CD4-positive, alpha-beta T cell (primary cell): ENCODE measurements around the gene FCGBP. TPM values are rescaled to one million over a fixed set of nuclear protein-coding genes. Genes with fewer than 3 reads are reported as not detected.

Experiments
- ATAC-seq: fragments of 200-7000 bp; cut with Tn5 transposase; one replicate; pipeline ENCODE4 v1.10.0; 2022; ENCODE audit warnings: mild to moderate bottlenecking; ENCODE audit not compliant: poor library complexity
- CTCF ChIA-PET: fragments of 350-600 bp; sonication (Branson Sonifier 250); formaldehyde crosslinking; loops from one replicate; lab custom pipeline; 2021; ENCODE audit warnings: antibody characterized with exemption, inconsistent platforms; lab: Charles Lee
- POLR2A ChIA-PET: fragments of 350-600 bp; sonication (Branson Sonifier 250); formaldehyde crosslinking; loops from one replicate; lab custom pipeline; 2021; ENCODE audit warnings: antibody characterized with exemption, inconsistent platforms; lab: Charles Lee
- DNase-seq, 14 experiments: peaks; one replicate each; pipeline ENCODE4 v3.0.0-alpha.2; 2013 to 2020; ENCODE audit warnings: mixed read lengths in 2 of 14
- H3K27ac ChIP-seq, 2 donors: one replicate each; pipeline versions ENCODE4 v1.5.1 to v1.7.0; 2013; ENCODE audit warnings: low read length in 2 of 2, low read depth in 1 of 2, mild to moderate bottlenecking in 1 of 2
- H3K27me3 ChIP-seq, 2 experiments: 1 replicate in 1 of 2; 2 replicates in 1 of 2; pipeline versions ENCODE4 v1.6.1 to v1.7.0; 2013; ENCODE audit warnings: low read length in 2 of 2, control low read depth in 1 of 2, mild to moderate bottlenecking in 1 of 2, moderate library complexity in 1 of 2; ENCODE audit not compliant: insufficient read depth in 2 of 2, control insufficient read depth in 1 of 2
- H3K36me3 ChIP-seq: one replicate; pipeline ENCODE4 v1.6.1; 2013; ENCODE audit warnings: low read length, control low read depth; ENCODE audit not compliant: insufficient read depth
- H3K4me1 ChIP-seq: one replicate; pipeline ENCODE4 v1.6.1; 2013; ENCODE audit warnings: low read length, control low read depth; ENCODE audit not compliant: insufficient read depth
- H3K4me3 ChIP-seq: one replicate; pipeline ENCODE4 v1.5.1; 2013; ENCODE audit warnings: mild to moderate bottlenecking, low read length, moderate library complexity
- H3K9me3 ChIP-seq, 2 experiments: 1 replicate in 1 of 2; 2 replicates in 1 of 2; pipeline versions ENCODE4 v1.6.1 to v1.7.0; 2013; ENCODE audit warnings: low read length in 2 of 2, mild to moderate bottlenecking in 2 of 2, control low read depth in 1 of 2, moderate library complexity in 1 of 2; ENCODE audit not compliant: control insufficient read depth in 1 of 2, insufficient read depth in 1 of 2
- H3K27ac Mint-ChIP-seq: one replicate; pipeline ENCODE4 v1.8.0; 2020; ENCODE audit warnings: mixed read lengths
- H3K27me3 Mint-ChIP-seq: one replicate; pipeline ENCODE4 v1.8.0; 2021; ENCODE audit warnings: mixed read lengths
- H3K36me3 Mint-ChIP-seq: one replicate; pipeline ENCODE4 v1.8.0; 2021; ENCODE audit warnings: low read depth, mixed read lengths
- H3K4me1 Mint-ChIP-seq: one replicate; pipeline ENCODE4 v1.8.0; 2021; ENCODE audit warnings: low read depth, mixed read lengths
- H3K4me3 Mint-ChIP-seq: one replicate; pipeline ENCODE4 v1.8.0; 2020; ENCODE audit warnings: mild to moderate bottlenecking, mixed read lengths
- H3K9me3 Mint-ChIP-seq: one replicate; pipeline ENCODE4 v1.8.0; 2020; ENCODE audit warnings: mixed read lengths
- intact Hi-C, 2 experiments: fragments of 100-400 bp; cut with DNase I in 1 of 2; cut with micrococcal nuclease in 1 of 2; formaldehyde crosslinking; loops; one replicate each; pipeline versions ENCODE4 v1.15.1 to v1.9.0; 2023 to 2025; cut with DNase I, micrococcal nuclease
- total RNA-seq, 174 experiments: library from RNA in 2 of 174; stranded (reverse) in 2 of 174; gene quantifications; one replicate each; pipeline ENCODE4 v1.2.3 and lab custom pipeline; 2021 to 2026
- TF ChIP-seq, protein P1 (sequence below): fragments of 200-600 bp; IDR thresholded peaks from one replicate; pipeline ENCODE4 v1.8.0; 2022; ENCODE audit warnings: antibody characterized with exemption, mild to moderate bottlenecking

FCGBP gene
- total RNA-seq, 2 experiments from 2014 or later: 16.3 to 19.1 TPM

DNA sequence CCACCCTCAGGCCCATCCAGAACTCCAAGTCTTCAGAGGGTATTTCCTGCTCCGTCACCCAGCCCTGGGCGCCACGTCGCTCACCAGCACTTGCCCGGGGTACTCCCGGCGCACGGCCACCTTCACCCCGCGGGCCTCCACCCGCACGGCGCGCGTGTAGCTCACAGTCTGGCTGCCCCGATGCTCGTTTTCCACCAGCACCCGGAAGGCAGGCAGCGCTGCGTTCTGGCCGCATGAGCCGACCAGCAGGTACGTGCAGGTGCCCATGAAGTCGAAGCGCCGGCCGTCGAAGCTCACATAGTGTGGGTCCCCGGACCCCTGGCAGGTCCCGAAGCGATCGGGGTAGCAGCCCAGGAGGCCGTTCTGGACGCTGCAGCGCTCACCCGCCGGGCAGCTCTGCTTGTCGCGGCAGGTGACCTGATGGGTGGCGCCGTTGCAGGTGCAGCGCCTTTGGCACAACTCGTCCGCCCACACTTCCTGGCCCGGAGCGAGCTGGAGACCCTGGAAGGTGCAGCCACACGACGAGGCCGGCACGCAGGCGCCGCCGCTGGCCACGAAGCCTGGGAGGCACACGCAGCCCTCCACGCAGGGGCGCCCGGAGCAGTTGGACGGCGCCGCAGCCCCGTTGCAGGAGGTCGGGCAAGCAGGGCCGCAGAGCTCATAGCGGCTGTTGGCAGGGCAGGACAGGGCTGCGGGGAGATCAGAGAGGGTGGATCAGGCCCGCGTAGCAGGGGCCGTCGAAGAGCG is 19.2 kb downstream of the FCGBP start:
- Histone ChIP-seq H3K9me3 (peaks cover 0 to 5% of the 10 kb centered on the region in 2 experiments), H3K36me3 (no peaks in the 10 kb centered on the region), H3K4me1 (peaks cover 6% of the 10 kb centered on the region), H3K27ac (no peak overlapping the region), H3K27me3 (no peaks in the 10 kb centered on the region), H3K4me3 (no peak overlapping the region)
- DNase-seq: no peak
- Mint-ChIP-seq H3K27me3 (no peaks in the 10 kb centered on the region), H3K4me3 (no peak overlapping the region), H3K9me3 (no peaks in the 10 kb centered on the region), H3K27ac (no peak overlapping the region), H3K36me3 (peaks cover 47% of the 10 kb centered on the region), H3K4me1 (peaks cover 25% of the 10 kb centered on the region)
- intact Hi-C loops: no loop called here
- no peak for ATAC-seq
- ChIA-PET CTCF (interaction anchor here (1.2 kb wide), 1 partner anchor 119 kb away, joined by 3 read pairs; no protein-coding TSS in a partner anchor), POLR2A (interaction anchor here (1.7 kb wide), 1 partner anchor 55 kb away, joined by 8 read pairs; the partner anchor contains the start of gene PSMC4)
- TF ChIP-seq, protein P1, sequence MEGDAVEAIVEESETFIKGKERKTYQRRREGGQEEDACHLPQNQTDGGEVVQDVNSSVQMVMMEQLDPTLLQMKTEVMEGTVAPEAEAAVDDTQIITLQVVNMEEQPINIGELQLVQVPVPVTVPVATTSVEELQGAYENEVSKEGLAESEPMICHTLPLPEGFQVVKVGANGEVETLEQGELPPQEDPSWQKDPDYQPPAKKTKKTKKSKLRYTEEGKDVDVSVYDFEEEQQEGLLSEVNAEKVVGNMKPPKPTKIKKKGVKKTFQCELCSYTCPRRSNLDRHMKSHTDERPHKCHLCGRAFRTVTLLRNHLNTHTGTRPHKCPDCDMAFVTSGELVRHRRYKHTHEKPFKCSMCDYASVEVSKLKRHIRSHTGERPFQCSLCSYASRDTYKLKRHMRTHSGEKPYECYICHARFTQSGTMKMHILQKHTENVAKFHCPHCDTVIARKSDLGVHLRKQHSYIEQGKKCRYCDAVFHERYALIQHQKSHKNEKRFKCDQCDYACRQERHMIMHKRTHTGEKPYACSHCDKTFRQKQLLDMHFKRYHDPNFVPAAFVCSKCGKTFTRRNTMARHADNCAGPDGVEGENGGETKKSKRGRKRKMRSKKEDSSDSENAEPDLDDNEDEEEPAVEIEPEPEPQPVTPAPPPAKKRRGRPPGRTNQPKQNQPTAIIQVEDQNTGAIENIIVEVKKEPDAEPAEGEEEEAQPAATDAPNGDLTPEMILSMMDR: no peak

DNA sequence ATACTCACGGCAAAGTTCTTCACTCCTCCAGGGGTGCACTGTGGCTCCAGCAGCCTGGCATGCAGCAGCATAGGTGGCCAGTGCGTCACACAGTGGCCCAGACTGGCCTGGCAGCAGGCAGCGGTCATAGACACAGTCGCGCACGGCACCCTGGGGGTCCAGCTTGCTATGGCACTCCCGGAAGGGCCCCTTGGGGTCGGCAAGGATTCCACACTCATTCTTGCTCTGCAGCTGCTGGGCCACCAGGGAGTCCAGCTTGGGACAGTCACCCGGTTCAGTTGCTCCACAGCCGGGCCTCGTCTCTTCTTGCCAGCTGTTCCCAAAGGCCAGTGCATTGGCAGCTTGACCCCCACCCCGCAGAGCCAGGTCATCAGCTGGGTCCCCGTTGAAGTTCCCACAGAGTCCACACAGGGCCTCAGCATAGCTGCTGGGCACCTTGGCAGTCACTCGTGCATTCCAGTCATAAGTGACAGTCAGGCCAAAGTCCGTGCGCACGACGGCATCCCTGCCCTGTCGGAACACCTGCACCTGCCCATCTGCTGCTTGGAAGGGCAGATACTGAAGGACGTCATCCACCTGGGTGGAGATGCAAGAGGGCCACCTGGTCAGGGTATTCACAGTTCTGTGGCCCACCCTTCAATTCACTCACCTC is 20.6 kb downstream of the FCGBP start:
- no peaks in the 10 kb centered on the region for H3K27me3 ChIP-seq
- peaks cover 0 to 5% of the 10 kb centered on the region in 2 experiments for H3K9me3 ChIP-seq
- intact Hi-C loops: no loop called here
- Mint-ChIP-seq H3K27ac (no peak overlapping the region), H3K9me3 (no peaks in the 10 kb centered on the region), H3K27me3 (no peaks in the 10 kb centered on the region), H3K36me3 (peaks cover 36% of the 10 kb centered on the region), H3K4me3 (no peak overlapping the region), H3K4me1 (peaks cover 18% of the 10 kb centered on the region)
- CTCF ChIA-PET: no interaction called here
- no peaks in the 10 kb centered on the region for H3K36me3 ChIP-seq
- ATAC-seq (no peak), DNase-seq (no peak)
- TF ChIP-seq, protein P1: no peak
- POLR2A ChIA-PET: interaction anchor here (0.6 to 1.7 kb wide), 4 partner anchors 31 to 57 kb away, joined by 4 to 8 read pairs (median 5); partner anchors contain the start of gene PSMC4
- no peak overlapping the region for H3K4me3 ChIP-seq
- H3K27ac ChIP-seq: no peak overlapping the region
- peaks cover 6% of the 10 kb centered on the region for H3K4me1 ChIP-seq

DNA sequence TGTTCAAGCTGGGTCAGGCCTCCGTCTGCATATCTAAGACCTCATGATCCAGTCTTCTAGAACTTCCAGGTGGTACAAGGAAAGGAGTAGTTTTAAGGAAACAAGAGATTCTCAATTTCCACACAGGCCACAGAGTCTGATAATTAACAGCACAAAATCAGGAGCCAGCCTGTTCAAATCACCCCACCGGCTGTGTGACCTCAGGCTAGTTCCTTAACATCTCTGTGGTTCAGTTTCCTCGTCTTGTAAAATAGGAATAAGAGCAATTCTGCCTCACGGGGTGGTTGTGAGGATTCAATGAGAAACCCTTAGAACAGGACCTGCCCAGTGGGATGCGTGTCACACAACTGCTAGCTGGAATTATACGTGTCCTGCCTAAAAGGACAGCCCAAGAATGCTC is 25.6 kb downstream of the FCGBP start:
- DNase-seq (no peak), ATAC-seq (no peak)
- H3K4me1 Mint-ChIP-seq: peaks cover 31% of the 10 kb centered on the region
- Histone ChIP-seq H3K27ac (no peak overlapping the region), H3K27me3 (no peaks in the 10 kb centered on the region), H3K4me1 (no peaks in the 10 kb centered on the region), H3K9me3 (no peaks in the 10 kb centered on the region), H3K4me3 (no peak overlapping the region), H3K36me3 (no peaks in the 10 kb centered on the region)
- no peaks in the 10 kb centered on the region for H3K27me3 Mint-ChIP-seq
- no peak overlapping the region for H3K4me3 Mint-ChIP-seq
- H3K9me3 Mint-ChIP-seq: no peaks in the 10 kb centered on the region
- peak overlapping the region; percentile 37 for H3K27ac Mint-ChIP-seq
- H3K36me3 Mint-ChIP-seq: peaks cover 14% of the 10 kb centered on the region
- POLR2A ChIA-PET: no interaction called here
- intact Hi-C loops: loop anchor here in 1 of 2 experiments (5.0 kb wide), 1 partner anchor 63 kb away; the partner anchor contains the start of gene PSMC4
- CTCF ChIA-PET: interaction anchor here (0.7 kb wide), 1 partner anchor 464 kb away, joined by 3 read pairs; no protein-coding TSS in a partner anchor
- TF ChIP-seq, protein P1: no peak
